NCI-H2107 (cell line): ENCODE measurements around the gene SYS1.

Experiments
- DNase-seq: peaks from one replicate; lab custom pipeline; 2025; lab: John Stamatoyannopoulos, UW

The SYS1 gene

DNA sequence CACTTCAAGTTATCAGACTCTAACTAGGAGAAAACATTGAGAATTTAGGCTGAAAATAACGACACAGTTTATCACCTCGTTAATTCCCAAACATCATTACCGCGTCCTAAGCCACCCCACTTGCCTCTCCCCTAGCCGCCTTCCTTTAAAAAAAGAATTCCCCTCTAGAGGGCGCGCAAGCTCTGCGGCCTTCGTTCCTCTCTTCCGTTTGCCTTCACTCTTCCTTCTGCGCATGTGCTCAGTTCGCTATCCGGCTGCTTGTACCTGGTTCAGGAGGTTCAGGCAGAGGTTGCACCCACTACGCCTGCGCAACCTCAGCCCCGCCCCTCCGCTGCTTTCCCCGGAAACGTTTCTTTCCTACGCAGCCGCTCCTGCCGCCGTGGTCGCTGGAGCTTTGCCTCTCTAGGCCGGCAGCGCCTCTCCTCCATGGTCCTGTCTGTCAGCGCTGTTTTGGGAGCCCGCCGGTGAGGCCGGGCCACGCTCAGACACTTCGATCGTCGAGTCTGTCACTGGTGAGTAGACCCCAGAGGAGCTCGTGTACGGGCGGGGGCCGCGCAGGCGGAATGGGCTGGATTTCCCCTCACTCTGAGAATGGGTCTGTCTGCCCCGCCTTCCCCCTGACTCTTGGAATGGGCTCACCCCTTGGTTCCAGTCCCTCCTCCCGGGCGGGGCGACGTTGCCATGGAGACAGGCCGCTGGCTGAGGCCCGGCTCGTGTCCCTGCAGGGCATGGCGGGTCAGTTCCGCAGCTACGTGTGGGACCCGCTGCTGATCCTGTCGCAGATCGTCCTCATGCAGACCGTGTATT, at the start of gene SYS1:
SYS1 (plus strand) TSS at position 353 of the 807 bp plus-strand sequence; CDS start at position 729, 376 bp downstream.
- peak; percentile 86 for DNase-seq

DNA sequence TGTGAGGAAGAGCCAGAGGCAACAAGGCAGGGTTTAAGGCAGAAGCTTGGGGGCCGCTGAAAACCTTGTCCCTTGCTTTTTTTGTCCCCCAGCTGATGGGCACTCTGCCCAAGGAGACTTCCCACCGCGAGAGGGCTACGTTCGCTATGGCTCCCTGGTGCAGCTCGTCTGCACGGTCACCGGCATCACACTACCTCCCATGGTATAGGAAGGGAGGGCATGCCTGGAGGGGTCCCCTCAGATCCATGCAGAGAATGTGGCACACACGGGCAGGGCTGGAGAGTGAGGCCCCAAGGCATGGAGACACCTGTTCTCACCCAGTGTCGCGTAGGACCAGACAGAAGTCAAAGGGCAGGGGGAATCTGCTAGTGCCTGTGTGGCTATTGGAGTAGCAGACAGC, 49.0 kb upstream of the SYS1 start:
- DNase-seq = no peak

DNA sequence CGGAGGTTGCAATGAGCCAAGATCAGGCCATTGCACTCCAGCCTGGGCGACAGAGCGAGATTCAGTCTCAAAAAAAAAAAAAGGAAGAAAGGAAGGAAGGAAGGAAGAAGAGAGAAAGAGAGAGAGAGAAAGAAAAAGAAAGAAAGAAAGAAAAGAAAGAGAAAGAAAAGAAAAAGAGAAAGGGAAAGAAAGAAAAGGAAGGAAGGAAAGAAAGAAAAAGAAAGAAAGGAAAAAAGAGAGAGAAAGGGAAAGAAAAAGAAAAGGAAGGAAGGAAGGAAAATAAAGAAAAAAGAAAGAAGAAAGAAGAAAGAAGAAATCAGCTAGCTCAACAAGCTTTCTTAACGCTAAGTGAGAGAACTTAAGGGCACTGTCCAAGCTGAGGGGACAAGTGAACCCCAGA, 47.3 kb upstream of the SYS1 start:
- DNase-seq = no peak

DNA sequence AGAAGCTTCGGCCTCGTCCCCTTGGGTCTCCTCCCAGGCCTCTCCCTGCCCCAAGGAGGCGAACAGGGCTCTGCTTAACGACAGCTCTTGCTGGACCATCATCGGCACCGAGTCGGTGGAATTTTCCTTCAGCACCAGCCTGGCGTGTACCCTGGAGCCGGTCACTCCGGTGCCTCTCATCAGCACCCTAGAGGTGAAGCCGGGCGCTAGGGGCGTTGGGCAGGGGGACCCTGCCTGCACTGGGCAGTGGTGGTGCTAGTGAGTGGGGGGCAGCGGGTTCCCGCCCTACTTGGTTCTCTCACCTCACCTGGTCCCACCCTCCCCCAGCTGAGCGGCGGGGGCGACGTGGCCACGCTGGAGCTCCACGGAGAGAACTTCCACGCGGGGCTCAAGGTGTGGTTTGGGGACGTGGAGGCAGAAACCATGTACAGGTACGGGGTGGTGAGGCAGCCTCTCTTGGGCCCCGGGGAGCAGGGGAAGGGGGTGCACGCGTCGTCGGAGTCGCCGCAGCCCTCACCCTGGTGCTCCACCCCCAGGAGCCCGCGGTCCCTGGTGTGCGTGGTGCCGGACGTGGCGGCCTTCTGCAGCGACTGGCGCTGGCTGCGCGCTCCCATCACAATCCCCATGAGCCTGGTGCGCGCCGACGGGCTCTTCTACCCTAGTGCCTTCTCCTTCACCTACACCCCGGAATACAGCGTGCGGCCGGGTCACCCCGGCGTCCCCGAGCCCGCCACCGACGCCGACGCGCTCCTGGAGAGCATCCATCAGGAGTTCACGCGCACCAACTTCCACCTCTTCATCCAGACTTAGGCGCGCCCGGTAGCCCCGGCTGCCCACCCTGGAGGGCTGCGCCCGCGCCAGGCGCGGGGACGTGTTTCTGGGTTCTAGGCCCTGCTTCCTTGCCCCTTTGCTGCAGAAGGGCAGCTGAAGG, 46.5 kb upstream of the SYS1 start:
- no peak for DNase-seq

DNA sequence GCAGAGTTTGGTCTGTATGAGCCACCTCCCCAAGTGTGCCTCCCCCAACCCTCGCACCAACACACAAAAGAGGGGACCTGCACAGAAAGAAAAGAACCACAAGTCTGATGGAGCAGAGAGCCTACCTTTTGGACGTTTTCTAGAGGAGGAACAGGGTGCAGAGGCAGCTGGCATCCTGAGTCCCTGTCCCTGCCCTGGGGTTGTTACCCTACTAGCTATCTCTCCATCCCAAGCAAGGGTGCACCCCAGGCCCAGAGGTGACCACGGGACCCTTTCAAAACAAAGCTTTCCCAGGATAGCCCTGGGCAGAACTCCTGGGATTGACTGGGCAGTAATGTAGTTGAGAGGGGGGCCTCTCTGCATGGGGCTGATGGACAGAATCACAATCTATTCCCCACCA, 45.1 kb upstream of the SYS1 start:
- no peak for DNase-seq

DNA sequence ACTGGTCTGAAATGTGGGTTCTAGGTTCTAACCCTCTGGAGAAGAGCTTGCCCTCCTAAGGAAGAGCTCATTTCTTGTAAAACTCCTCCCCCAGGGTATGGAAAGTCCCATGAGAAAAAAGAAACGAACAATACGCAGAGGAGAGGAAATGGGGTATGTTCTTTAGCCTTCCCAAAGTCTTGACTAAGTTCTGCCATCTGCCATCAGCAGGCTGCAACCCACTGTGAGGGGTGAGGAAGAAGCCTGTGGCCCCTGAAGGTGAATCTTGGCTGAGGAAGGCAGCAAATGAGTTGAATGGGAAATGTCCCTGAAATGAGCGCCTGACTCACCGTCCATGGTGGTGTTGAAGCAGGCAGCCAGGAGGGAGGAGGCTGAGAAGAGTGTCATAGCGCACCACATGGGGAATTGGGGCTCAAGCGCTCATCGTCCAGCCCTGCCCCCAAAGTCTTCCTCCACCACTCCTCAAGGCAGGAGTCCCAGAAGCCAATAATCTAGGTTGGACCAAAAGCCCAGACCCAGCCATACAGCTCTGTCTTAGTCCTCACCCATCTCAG, 44.5 kb upstream of the SYS1 start:
- no peak for DNase-seq

GRCh38 chr20:45318948-45319347, 44.0 kb upstream of the SYS1 start:
- no peak for DNase-seq

- DNase-seq = no peak
These were observed 41.9 kb upstream of the SYS1 start for GRCh38 chr20:45320948-45321595.

- no peak for DNase-seq
These were observed 40.0 kb upstream of the SYS1 start for GRCh38 chr20:45322952-45323383.

GRCh38 chr20:45323731-45324130, 39.2 kb upstream of the SYS1 start:
- DNase-seq = no peak

DNA sequence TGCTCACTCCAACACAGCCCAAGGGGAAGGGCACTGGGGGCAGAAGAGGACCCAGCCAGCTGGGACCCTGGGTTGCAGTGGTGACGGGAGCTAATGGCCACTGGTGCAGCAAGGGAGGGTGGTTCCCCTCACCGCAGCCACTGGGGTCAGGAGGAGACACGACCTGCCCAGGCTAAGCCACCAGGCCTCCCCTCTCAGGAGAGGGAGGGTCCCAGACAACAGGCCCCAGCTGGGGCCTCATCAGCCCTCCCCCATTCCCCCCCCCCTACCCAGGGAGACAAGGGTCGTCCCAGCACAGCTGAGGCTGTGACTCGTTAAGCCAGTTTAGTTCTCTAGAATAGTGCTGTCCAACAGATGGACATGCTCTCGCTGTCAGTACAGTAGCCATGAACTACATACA, 37.6 kb upstream of the SYS1 start:
- no peak for DNase-seq

- no peak for DNase-seq
These were observed 34.5 kb upstream of the SYS1 start for GRCh38 chr20:45328451-45328850.

- DNase-seq = no peak
These were observed 33.2 kb upstream of the SYS1 start for GRCh38 chr20:45329497-45330319.

GRCh38 chr20:45330476-45330875, 32.5 kb upstream of the SYS1 start:
- DNase-seq = no peak

GRCh38 chr20:45336530-45337366, 26.2 kb upstream of the SYS1 start:
- DNase-seq = no peak

DNA sequence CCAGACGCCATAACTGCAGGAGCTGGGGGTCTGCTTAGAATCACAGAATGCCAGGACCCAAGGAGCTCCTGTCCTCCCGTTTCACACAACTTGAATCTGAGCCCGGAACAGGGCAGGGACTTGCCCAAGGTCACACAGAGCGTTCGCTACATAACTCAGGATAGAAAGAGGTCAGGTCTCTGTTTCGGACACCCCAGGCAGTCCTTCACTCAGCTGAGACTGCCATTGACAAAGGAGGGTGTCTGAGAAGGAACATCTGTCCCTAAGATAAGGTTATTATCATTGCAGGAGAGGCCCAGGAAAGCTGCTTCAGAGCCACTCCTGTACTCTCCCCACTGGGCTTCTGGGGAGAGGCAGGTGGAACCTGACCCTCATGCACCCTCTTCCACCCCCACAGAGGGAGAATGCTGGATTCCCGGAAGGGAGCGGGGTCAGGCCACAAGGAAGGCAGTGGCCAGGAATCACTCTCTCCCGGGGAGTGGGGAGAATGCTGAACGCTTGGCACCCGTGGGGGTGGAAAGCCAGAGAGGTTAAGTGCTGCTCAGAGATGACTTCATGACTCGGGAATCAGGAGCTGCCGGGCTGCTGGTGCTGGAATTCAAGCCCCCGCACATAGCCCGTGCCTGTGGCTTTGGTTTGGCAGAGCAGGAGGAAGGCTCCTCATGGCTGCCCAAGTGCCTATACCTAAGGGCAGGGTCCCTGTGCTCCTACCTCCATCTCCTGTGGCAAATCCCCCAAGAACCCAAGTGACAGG, 25.4 kb upstream of the SYS1 start:
- DNase-seq = no peak

GRCh38 chr20:45338121-45339030, 24.6 kb upstream of the SYS1 start:
- no peak for DNase-seq

- DNase-seq = no peak
These were observed 23.9 kb upstream of the SYS1 start for GRCh38 chr20:45339084-45339483.

- DNase-seq = no peak
These were observed 23.2 kb upstream of the SYS1 start for GRCh38 chr20:45339799-45340198.
